Measurements from ENCODE around the gene NRN1L. TPM values are rescaled to one million over a fixed set of nuclear protein-coding genes. Genes with fewer than 3 reads are reported as not detected.

The NRN1L gene
- total RNA-seq, 1 experiment from 2014 or later = 1.4 TPM

- Histone ChIP-seq H3K36me3 (ENCODE audit: control insufficient read depth in 1 of 2, insufficient read depth in 2 of 2, low read length in 2 of 2) (peaks cover 0 to 8% of the 10 kb centered on the region in 2 experiments; a peak in 1 of 4 replicates), H3K27ac (ENCODE audit: low read depth, low read length) (peak overlapping the region; percentile 83), H3K79me2 (ENCODE audit: insufficient read depth, low read length) (peaks cover 33% of the 10 kb centered on the region), H2AFZ (ENCODE audit: low read depth, low read length, poor library complexity, severe bottlenecking) (no peak overlapping the region), H3K4me3 (replicated peaks in 1 of 2; ENCODE audit: low read depth in 1 of 2, low read length in 2 of 2) (peak overlapping the region; percentile 70 to 82), H3K4me1 (ENCODE audit: control insufficient read depth in 1 of 2, insufficient read depth in 2 of 2, low read length in 2 of 2) (peaks cover 3 to 30% of the 10 kb centered on the region in 2 experiments; a peak in 3 of 4 replicates), H3K9me3 (ENCODE audit: control insufficient read depth in 1 of 2, insufficient read depth in 1 of 2, low read depth in 1 of 2, low read length in 2 of 2) (no peaks in the 10 kb centered on the region), H4K20me1 (ENCODE audit: insufficient read depth) (no peaks in the 10 kb centered on the region), H3K9ac (ENCODE audit: low read length) (peak overlapping the region; percentile 85), H3K27me3 (ENCODE audit: insufficient read depth, low read length) (no peaks in the 10 kb centered on the region), H3K9me2 (ENCODE audit: insufficient read depth) (no peaks in the 10 kb centered on the region), H3K4me2 (ENCODE audit: low read length) (peak overlapping the region; percentile 98)
- ATAC-seq (peak; percentile 95), DNase-seq (ENCODE audit: low read depth, low spot score) (peak; percentile 93)
- ChIA-PET RAD21 (ENCODE audit: low non-redundant PET in 1 of 2, low total read pairs in 2 of 2, uncharacterized antibody in 2 of 2, unreplicated experiment in 2 of 2) (interaction anchor here in 1 of 2 experiments (1.0 kb wide), 1 partner anchor 149 kb away, joined by 3 read pairs; no protein-coding TSS in a partner anchor), POLR2A (interaction anchor here (0.7 to 1.3 kb wide), 7 partner anchors 9 to 373 kb away, joined by 3 to 8 read pairs (median 3); partner anchors contain the start of genes CTCF, DDX28, DUS2 and GFOD2), CTCF (interaction anchor here (0.5 to 2.7 kb wide), 11 partner anchors 8 to 456 kb away, joined by 3 to 11 read pairs (median 3); partner anchors contain the start of genes ATP6V0D1 and LCAT)
- no TSS peak for BruUV-seq (replicated peaks)
- intact Hi-C loops (cut with micrococcal nuclease) = loop anchor here (5.0 to 10.0 kb wide), 2 partner anchors 118 to 411 kb away; partner anchors contain the start of gene RIPOR1
- TF ChIP-seq EZH2 (IDR thresholded peaks at IDR 0.05) (no peak), FOSL1 (IDR thresholded peaks at IDR 0.05; ENCODE audit: low read depth) (no peak), CBX3 (IDR thresholded peaks at IDR 0.05; ENCODE audit: low read depth) (no peak), POLR2AphosphoS5 (IDR thresholded peaks at IDR 0.05; ENCODE audit: low read depth, low read length) (peak; percentile 87), TCF7L2 (IDR thresholded peaks at IDR 0.05; ENCODE audit: borderline replicate concordance, extremely low read depth, insufficient read depth, insufficient read length) (peak; percentile 8), EGR1 (IDR thresholded peaks at IDR 0.05; ENCODE audit: low read depth) (peak; percentile 91), POLR2A (IDR thresholded peaks at IDR 0.05; ENCODE audit: borderline replicate concordance, extremely low read depth, insufficient read depth, insufficient read length) (peak; percentile 67), JUND (IDR thresholded peaks at IDR 0.05) (no peak), ATF3 (IDR thresholded peaks at IDR 0.05) (no peak), RAD21 (IDR thresholded peaks at IDR 0.05; ENCODE audit: low read depth) (no peak), ZBTB33 (IDR thresholded peaks at IDR 0.05; ENCODE audit: extremely low read depth, insufficient replicate concordance, low read length) (no peak), MAX (IDR thresholded peaks at IDR 0.05) (peak; percentile 99), YY1 (IDR thresholded peaks at IDR 0.05; ENCODE audit: extremely low read depth, insufficient replicate concordance, low read depth, low read length) (peak; percentile 72), ZFX (IDR thresholded peaks at IDR 0.05) (peak; percentile 25; the same call in 1 of the 2 replicates), SIN3A (IDR thresholded peaks at IDR 0.05; ENCODE audit: low read depth) (peak; percentile 93), ZNF274 (IDR thresholded peaks at IDR 0.05; ENCODE audit: low read depth, low read length) (no peak)
These were observed 50.9 kb downstream of the NRN1L start for GRCh38 chr16:67935402-67936123.

All from HCT116 (cell line).